ENCODE measurements around the gene ATP2C1. TPM values are rescaled to one million over a fixed set of nuclear protein-coding genes. Genes with fewer than 3 reads are reported as not detected.

Gene ATP2C1
- total RNA-seq, 1 donor from 2014 or later = 102 TPM

GRCh38 chr3:130981469-130981868 lies 87.6 kb downstream of the ATP2C1 start:
- Mint-ChIP-seq H3K4me3 (ENCODE audit: unreplicated experiment) (no peak overlapping the region), H3K9me3 (ENCODE audit: unreplicated experiment) (no peaks in the 10 kb centered on the region), H3K36me3 (ENCODE audit: low read depth, unreplicated experiment) (peaks cover 5% of the 10 kb centered on the region), H3K27me3 (ENCODE audit: unreplicated experiment) (no peaks in the 10 kb centered on the region), H3K4me1 (ENCODE audit: unreplicated experiment) (no peaks in the 10 kb centered on the region), H3K27ac (ENCODE audit: unreplicated experiment) (no peak overlapping the region)
- no peak for DNase-seq (ENCODE audit: low spot score)
- no peak for TF ChIP-seq CTCF (IDR thresholded peaks at IDR 0.05; ENCODE audit: unreplicated experiment)

- Mint-ChIP-seq H3K27ac (ENCODE audit: unreplicated experiment) (no peak overlapping the region), H3K9me3 (ENCODE audit: unreplicated experiment) (no peaks in the 10 kb centered on the region), H3K36me3 (ENCODE audit: low read depth, unreplicated experiment) (peaks cover 9% of the 10 kb centered on the region), H3K4me3 (ENCODE audit: unreplicated experiment) (no peak overlapping the region), H3K4me1 (ENCODE audit: unreplicated experiment) (peaks cover 7% of the 10 kb centered on the region), H3K27me3 (ENCODE audit: unreplicated experiment) (peaks cover 3% of the 10 kb centered on the region)
- no peak for TF ChIP-seq CTCF (IDR thresholded peaks at IDR 0.05; ENCODE audit: unreplicated experiment)
- no peak for DNase-seq (ENCODE audit: low spot score)
Observed at GRCh38 chr3:130990282-130990681, 96.4 kb downstream of the ATP2C1 start.

GRCh38 chr3:130991126-130991525 lies 97.2 kb downstream of the ATP2C1 start:
- no peak for DNase-seq (ENCODE audit: low spot score)

GRCh38 chr3:130992344-130992743 lies 98.5 kb downstream of the ATP2C1 start:
- Mint-ChIP-seq H3K9me3 (ENCODE audit: unreplicated experiment) (no peaks in the 10 kb centered on the region), H3K27ac (ENCODE audit: unreplicated experiment) (no peak overlapping the region), H3K4me3 (ENCODE audit: unreplicated experiment) (no peak overlapping the region), H3K4me1 (ENCODE audit: unreplicated experiment) (peaks cover 7% of the 10 kb centered on the region), H3K36me3 (ENCODE audit: low read depth, unreplicated experiment) (peaks cover 9% of the 10 kb centered on the region), H3K27me3 (ENCODE audit: unreplicated experiment) (peaks cover 3% of the 10 kb centered on the region)
- no peak for DNase-seq (ENCODE audit: low spot score)
- no peak for TF ChIP-seq CTCF (IDR thresholded peaks at IDR 0.05; ENCODE audit: unreplicated experiment)

More at GRCh38 chr3:130991126-130991525, 97.2 kb downstream of the ATP2C1 start:
- Mint-ChIP-seq H3K9me3 (ENCODE audit: unreplicated experiment) (no peaks in the 10 kb centered on the region), H3K4me3 (ENCODE audit: unreplicated experiment) (no peak overlapping the region), H3K27ac (ENCODE audit: unreplicated experiment) (peak overlapping the region; percentile 0), H3K36me3 (ENCODE audit: low read depth, unreplicated experiment) (peaks cover 9% of the 10 kb centered on the region), H3K27me3 (ENCODE audit: unreplicated experiment) (peaks cover 3% of the 10 kb centered on the region), H3K4me1 (ENCODE audit: unreplicated experiment) (peaks cover 7% of the 10 kb centered on the region)
- TF ChIP-seq CTCF (IDR thresholded peaks at IDR 0.05; ENCODE audit: unreplicated experiment) = no peak

- no peaks in the 10 kb centered on the region for H3K9me3 Mint-ChIP-seq (ENCODE audit: unreplicated experiment)
- H3K27me3 Mint-ChIP-seq (ENCODE audit: unreplicated experiment) = no peaks in the 10 kb centered on the region
- no peaks in the 10 kb centered on the region for H3K36me3 Mint-ChIP-seq (ENCODE audit: low read depth, unreplicated experiment)
- no peak overlapping the region for H3K27ac Mint-ChIP-seq (ENCODE audit: unreplicated experiment)
- TF ChIP-seq CTCF (IDR thresholded peaks at IDR 0.05; ENCODE audit: unreplicated experiment) = no peak
- H3K4me1 Mint-ChIP-seq (ENCODE audit: unreplicated experiment) = no peaks in the 10 kb centered on the region
- DNase-seq (ENCODE audit: low spot score) = no peak
- H3K4me3 Mint-ChIP-seq (ENCODE audit: unreplicated experiment) = no peak overlapping the region
Observed at GRCh38 chr3:130997289-130997688, 103.4 kb downstream of the ATP2C1 start.
